NCI-H2196 (cell line): ENCODE measurements around the gene CGRRF1.

Source experiments
- DNase-seq: peaks from one replicate; lab custom pipeline; 2025; ENCODE audit not compliant: unreplicated experiment; lab: John Stamatoyannopoulos, UW

The CGRRF1 gene

GRCh38 chr14:54572316-54572715 lies 62.6 kb downstream of the CGRRF1 start:
- DNase-seq: peak; percentile 15

GRCh38 chr14:54574528-54574927 lies 64.8 kb downstream of the CGRRF1 start:
- DNase-seq: no peak

GRCh38 chr14:54577494-54577893 lies 67.8 kb downstream of the CGRRF1 start:
- DNase-seq: no peak

GRCh38 chr14:54577977-54578376 lies 68.3 kb downstream of the CGRRF1 start:
- no peak for DNase-seq

GRCh38 chr14:54579621-54580020 lies 69.9 kb downstream of the CGRRF1 start:
- DNase-seq: no peak

GRCh38 chr14:54580933-54581332 lies 71.2 kb downstream of the CGRRF1 start:
- DNase-seq: no peak

- DNase-seq: no peak
Observed at GRCh38 chr14:54582334-54582733, 72.6 kb downstream of the CGRRF1 start.

- no peak for DNase-seq
Observed at GRCh38 chr14:54584097-54584496, 74.4 kb downstream of the CGRRF1 start.

- DNase-seq: no peak
Observed at GRCh38 chr14:54585214-54585613, 75.5 kb downstream of the CGRRF1 start.
